ENCODE results near the gene TRPV5.

DNA sequence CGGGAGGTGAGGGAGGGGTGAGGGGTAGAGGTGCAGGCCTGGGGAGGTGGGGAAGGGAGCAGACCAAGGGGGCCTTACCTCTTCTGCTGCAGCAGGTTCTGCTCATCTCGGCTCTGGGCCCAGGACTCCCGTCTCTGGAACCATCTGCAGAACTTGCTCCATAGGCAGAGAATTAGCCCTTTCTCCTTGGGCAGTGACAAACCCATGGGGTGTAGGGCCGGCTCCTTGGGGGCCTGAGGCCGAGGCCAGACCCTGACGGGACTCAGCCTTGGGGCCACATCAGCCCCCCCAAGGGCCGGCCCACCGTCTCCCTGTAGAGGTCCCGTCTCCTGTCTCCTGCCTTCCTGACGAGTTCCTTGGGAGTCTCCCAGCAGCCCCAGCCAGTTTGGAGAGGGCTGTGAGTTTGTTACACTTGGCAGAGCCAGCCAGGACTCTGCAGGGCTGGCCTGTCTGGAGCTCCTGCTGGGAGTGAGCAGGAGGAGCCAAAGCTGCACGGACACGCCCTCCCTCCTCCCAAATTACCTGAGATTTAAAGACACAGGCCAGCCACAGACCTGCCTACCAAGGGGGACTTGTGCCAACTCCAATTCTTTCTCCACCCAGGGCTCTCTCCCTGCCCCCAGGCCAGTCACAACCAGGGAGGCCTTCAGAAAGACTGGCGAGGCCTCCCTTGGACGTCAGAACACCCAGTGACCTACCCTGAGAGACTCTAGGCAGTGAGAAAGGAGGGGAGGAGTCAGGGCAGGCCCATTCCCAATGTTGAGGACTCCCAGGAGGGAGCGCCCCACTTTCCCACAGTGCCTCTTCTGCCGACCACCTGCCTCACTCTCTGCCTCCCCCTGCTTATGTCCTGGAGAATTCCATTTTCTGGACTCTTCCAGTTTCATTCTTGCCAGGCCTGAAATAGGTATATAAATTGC lies 48.0 kb downstream of the TRPV5 start, which contains the start of gene TRPV6:
- TF ChIP-seq, protein P1, sequence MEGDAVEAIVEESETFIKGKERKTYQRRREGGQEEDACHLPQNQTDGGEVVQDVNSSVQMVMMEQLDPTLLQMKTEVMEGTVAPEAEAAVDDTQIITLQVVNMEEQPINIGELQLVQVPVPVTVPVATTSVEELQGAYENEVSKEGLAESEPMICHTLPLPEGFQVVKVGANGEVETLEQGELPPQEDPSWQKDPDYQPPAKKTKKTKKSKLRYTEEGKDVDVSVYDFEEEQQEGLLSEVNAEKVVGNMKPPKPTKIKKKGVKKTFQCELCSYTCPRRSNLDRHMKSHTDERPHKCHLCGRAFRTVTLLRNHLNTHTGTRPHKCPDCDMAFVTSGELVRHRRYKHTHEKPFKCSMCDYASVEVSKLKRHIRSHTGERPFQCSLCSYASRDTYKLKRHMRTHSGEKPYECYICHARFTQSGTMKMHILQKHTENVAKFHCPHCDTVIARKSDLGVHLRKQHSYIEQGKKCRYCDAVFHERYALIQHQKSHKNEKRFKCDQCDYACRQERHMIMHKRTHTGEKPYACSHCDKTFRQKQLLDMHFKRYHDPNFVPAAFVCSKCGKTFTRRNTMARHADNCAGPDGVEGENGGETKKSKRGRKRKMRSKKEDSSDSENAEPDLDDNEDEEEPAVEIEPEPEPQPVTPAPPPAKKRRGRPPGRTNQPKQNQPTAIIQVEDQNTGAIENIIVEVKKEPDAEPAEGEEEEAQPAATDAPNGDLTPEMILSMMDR (conservative IDR thresholded peaks at IDR 0.05 in 1 of 2, IDR thresholded peaks at IDR 0.05 in 1 of 2; ENCODE audit: low read depth in 1 of 2, low read length in 2 of 2), result no peak
- no peak for TF ChIP-seq EZH2 (IDR thresholded peaks at IDR 0.05; ENCODE audit: low read length, missing control alignments)

All from fibroblast of lung (primary cell).